Heart right ventricle (tissue), 16 donors: ENCODE data around the gene C5orf46. TPM values are rescaled to one million over a fixed set of nuclear protein-coding genes. Genes with fewer than 3 reads are reported as not detected.
"Not testable (repeated sequence)": the region's sequence is repeated elsewhere in the genome, so short reads cannot be mapped to it uniquely, and the experiment has no call there.

Source experiments
- ATAC-seq, 8 donors: fragments of 200-7000 bp; cut with Tn5 transposase; one replicate each; pipeline ENCODE4 v1.9.1; 2020; ENCODE audit warnings: mild to moderate bottlenecking in 8 of 8, moderate library complexity in 8 of 8, moderate number of reproducible peaks in 1 of 8
- DNase-seq, 2 donors: peaks; one replicate each; pipeline ENCODE4 v3.0.0-alpha.2; 2020
- H3K27ac ChIP-seq, 10 donors: fragments of 200-600 bp; sonication (generic) in 2 of 10; one replicate each; pipeline versions ENCODE4 v1.5.0 to v1.8.0; 2020 to 2022; ENCODE audit warnings: mild to moderate bottlenecking in 3 of 10
- H3K27me3 ChIP-seq, 7 donors: fragments of 200-600 bp; one replicate each; pipeline ENCODE4 v1.8.0; 2021 to 2022; ENCODE audit warnings: mild to moderate bottlenecking in 2 of 7
- H3K36me3 ChIP-seq, 9 donors: fragments of 200-600 bp; sonication (generic) in 1 of 9; one replicate each; pipeline versions ENCODE4 v1.5.0 to v1.8.0; 2020 to 2022; ENCODE audit warnings: mild to moderate bottlenecking in 2 of 9
- H3K4me1 ChIP-seq, 9 donors: fragments of 200-600 bp; sonication (generic) in 1 of 9; one replicate each; pipeline versions ENCODE4 v1.5.0 to v1.8.0; 2020 to 2022; ENCODE audit warnings: mild to moderate bottlenecking in 4 of 9
- H3K4me3 ChIP-seq, 10 donors: fragments of 200-600 bp; sonication (generic) in 2 of 10; one replicate each; pipeline versions ENCODE4 v1.5.0 to v1.8.0; 2020 to 2022; ENCODE audit warnings: mild to moderate bottlenecking in 7 of 10, moderate library complexity in 2 of 10
- H3K9me3 ChIP-seq, 11 donors: fragments of 200-600 bp in 10 of 11; sonication (generic) in 2 of 11; one replicate each; pipeline versions ENCODE4 v1.5.0 to v1.8.0; 2013 to 2022; ENCODE audit warnings: mild to moderate bottlenecking in 2 of 11, control low read depth in 1 of 11, moderate library complexity in 1 of 11
- WGBS, 2 donors: extraction: QIAGEN DNeasy Blood & Tissue Kit; methylation state at CpG; one replicate each; pipeline ENCODE4 v1.1.7; 2013; ENCODE audit warnings: inconsistent platforms in 1 of 2; 5-methylcytosine and 5-hydroxymethylcytosine counted together
- intact Hi-C, 10 donors: fragments of 100-400 bp; cut with DNase I; formaldehyde crosslinking; loops; one replicate each; pipeline versions ENCODE4 v1.11.1 to v1.14.2; 2022
- polyA plus RNA-seq, 2 donors: library from polyadenylated mRNA; stranded (reverse); fragments of 200-250 nt; gene quantifications; one replicate each; pipeline ENCODE4 v1.2.3, GENCODE V29; 2013
- total RNA-seq, 10 donors: library from RNA; stranded (reverse); fragmentation: NEBNext Ultra II Directional in 3 of 10; extraction: Animal tissue kit (Norgen Biotek cat#: 25700) in 3 of 10; gene quantifications; one replicate each; pipeline versions ENCODE4 v1.2.1 to v1.2.4, GENCODE V29; 2021 to 2023
- TF ChIP-seq, protein P1 (sequence below), 9 donors: fragments of 200-600 bp; sonication (generic) in 2 of 9; IDR thresholded peaks; one replicate each; pipeline versions ENCODE4 v1.5.0 to v1.8.0; 2021 to 2022; ENCODE audit warnings: antibody characterized with exemption in 9 of 9, mild to moderate bottlenecking in 5 of 9, moderate library complexity in 1 of 9
- donor health status: Arrhythmogenic right ventricular cardiomyopathy.
- donor health status: ischemic (EF 13 %, LVEDD 7.1; RV severe dilation, severe dysfunction).
- donor health status: healthy with polysubstance abuse.
- donor health status: DM: no; HTN: yes; CAD: no.
- donor health status: DM: no; HTN: no; CAD: no.
- donor health status: ischemic (EF 25% LVEDD 6.9; RV normal size, moderate dysfunction).
- donor health status: ischemic (EF 25% LVEDD 5.7; RV mildly dilated, moderate dysfunction).
- donor health status: healthy.
- donor health status: DM: yes; HTN: yes; CAD: no.
- donor health status: Ischemic cardiomyopathy.
- donor health status: ischemic (EF 35%, LVEDD 5.7; RV mildly dilated, moderate dysfunction).
- donor health status: nonischemic (EF 11% LVEDD 7.7; RV severe dilation, severe dysfunction).
- donor health status: DM: yes; HTN: yes; CAD: no.
- donor health status: PGD.
- donor health status: ischemic (EF 29% LVEDD 5.4; RV normal size, mild dysfunction).
- donor health status: nonischemic (EF 23%, LVEDD 6.1; RV moderate dilation, normal function).

Gene C5orf46
- total and polyA plus RNA-seq, 12 donors = 2.3 to 20.6 (median 5.0) TPM; not detected in 1

DNA sequence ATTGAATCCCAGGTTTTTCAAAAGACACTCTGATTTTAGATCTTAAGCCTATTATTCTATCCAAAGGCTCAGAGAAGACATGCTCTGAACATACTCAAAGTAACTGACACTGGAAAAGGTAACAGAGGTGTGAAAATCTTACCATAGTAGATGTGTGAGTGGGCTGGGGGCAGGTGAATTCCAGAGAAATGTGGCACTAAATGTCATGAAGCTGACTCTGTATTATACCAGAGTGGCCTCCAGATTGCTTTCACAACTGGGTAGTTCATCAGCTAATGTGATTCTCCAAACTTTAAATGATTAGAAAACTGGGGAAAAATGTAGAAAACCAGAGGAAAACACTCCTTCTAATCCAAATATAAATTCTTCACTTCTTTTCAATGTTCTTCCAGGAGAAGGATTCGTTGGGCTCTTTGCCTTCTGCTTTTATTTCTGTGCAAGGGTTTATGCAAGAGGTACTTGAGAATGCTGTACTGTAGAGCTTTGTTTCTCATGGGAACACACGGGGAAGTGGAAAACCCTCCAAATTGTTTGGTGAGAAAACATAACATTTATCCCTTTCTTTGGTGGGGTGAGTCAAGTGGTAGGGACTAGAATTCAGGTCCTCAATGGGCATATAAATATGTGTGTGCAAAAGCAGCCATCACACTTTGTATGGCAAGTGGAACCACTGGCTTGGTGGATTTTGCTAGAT is 28.1 kb downstream of the C5orf46 start, which contains the start of gene SCGB3A2:
Gene SCGB3A2 (plus strand): TSS at position 646 of the 694 bp plus-strand sequence. CDS start 93 bp downstream, outside the sequence.
- intact Hi-C loops = no loop called here
- peaks cover 0 to 10% (median 2%) of the 10 kb centered on the region in 9 donors for H3K4me1 ChIP-seq
- H3K4me3 ChIP-seq = no peak within 1 kb of the TSS
- DNase-seq (no peak), ATAC-seq (no peak)
- H3K9me3 ChIP-seq = no peaks in the 10 kb centered on the region
- peaks cover 0 to 3% (median 0%) of the 10 kb centered on the region in 7 donors for H3K27me3 ChIP-seq
- H3K36me3 ChIP-seq = no peaks in the 10 kb centered on the region
- TF ChIP-seq, protein P1, sequence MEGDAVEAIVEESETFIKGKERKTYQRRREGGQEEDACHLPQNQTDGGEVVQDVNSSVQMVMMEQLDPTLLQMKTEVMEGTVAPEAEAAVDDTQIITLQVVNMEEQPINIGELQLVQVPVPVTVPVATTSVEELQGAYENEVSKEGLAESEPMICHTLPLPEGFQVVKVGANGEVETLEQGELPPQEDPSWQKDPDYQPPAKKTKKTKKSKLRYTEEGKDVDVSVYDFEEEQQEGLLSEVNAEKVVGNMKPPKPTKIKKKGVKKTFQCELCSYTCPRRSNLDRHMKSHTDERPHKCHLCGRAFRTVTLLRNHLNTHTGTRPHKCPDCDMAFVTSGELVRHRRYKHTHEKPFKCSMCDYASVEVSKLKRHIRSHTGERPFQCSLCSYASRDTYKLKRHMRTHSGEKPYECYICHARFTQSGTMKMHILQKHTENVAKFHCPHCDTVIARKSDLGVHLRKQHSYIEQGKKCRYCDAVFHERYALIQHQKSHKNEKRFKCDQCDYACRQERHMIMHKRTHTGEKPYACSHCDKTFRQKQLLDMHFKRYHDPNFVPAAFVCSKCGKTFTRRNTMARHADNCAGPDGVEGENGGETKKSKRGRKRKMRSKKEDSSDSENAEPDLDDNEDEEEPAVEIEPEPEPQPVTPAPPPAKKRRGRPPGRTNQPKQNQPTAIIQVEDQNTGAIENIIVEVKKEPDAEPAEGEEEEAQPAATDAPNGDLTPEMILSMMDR (IDR thresholded peaks at IDR 0.05) = no peak
- WGBS, 2 donors = 61 to 64% methylated on average over 2 of the region's 2 CpGs
- no peak within 1 kb of the TSS for H3K27ac ChIP-seq

DNA sequence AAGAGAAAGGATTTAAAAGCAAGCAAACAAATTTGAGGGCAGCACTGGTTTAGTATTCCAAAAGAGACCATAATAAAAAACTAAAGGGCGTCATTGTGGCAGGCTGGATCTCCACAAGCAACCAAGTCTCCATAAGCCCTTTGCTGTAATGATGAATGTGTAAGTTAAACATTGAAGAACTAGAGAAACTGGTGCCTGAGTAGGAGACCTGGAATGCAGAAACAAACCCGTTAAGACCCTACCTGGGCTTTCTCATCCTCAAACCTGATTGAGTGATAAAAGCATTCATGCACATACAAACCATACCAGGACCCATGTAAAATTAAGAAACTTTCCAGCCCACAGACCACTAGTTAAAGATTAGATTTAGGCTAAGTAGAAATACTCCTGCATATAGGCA is 29.7 kb downstream of the C5orf46 start:
- no peaks in the 10 kb centered on the region for H3K9me3 ChIP-seq
- no peaks in the 10 kb centered on the region for H3K36me3 ChIP-seq
- intact Hi-C loops = no loop called here
- TF ChIP-seq, protein P1 (IDR thresholded peaks at IDR 0.05) = no peak
- no peaks in the 10 kb centered on the region for H3K4me1 ChIP-seq
- no peak overlapping the region for H3K4me3 ChIP-seq
- H3K27ac ChIP-seq = no peak overlapping the region
- 79 to 80% methylated on average over 2 of the region's 2 CpGs for WGBS, 2 donors
- peaks cover 0 to 3% (median 0%) of the 10 kb centered on the region in 7 donors for H3K27me3 ChIP-seq
- no peak for ATAC-seq
- DNase-seq = no peak

DNA sequence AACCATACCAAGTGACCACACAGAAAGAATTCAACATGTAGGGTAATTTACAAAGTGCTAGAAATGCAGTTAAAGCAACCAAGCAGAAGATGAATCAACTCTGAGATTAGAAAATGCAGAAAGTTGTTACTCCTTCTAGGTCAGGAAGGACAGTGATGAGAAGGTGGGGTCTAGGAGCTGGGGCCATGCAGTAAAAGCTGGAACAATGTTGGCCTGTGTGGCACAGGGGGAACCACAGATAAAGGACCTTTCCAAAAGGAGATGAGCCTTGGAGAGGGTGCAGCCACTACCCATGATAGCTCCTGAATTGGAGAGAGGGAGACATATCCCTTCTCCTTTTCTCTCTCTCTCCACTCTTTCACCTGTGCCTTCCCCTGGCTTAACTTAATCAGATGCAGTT is 30.2 kb downstream of the C5orf46 start:
- intact Hi-C loops = no loop called here
- H3K9me3 ChIP-seq = no peaks in the 10 kb centered on the region
- H3K36me3 ChIP-seq = no peaks in the 10 kb centered on the region
- DNase-seq (no peak), ATAC-seq (no peak)
- no peaks in the 10 kb centered on the region for H3K4me1 ChIP-seq
- TF ChIP-seq, protein P1 (IDR thresholded peaks at IDR 0.05) = no peak
- H3K27me3 ChIP-seq = peaks cover 0 to 3% (median 0%) of the 10 kb centered on the region in 7 donors
- no peak overlapping the region for H3K27ac ChIP-seq
- no peak overlapping the region for H3K4me3 ChIP-seq

DNA sequence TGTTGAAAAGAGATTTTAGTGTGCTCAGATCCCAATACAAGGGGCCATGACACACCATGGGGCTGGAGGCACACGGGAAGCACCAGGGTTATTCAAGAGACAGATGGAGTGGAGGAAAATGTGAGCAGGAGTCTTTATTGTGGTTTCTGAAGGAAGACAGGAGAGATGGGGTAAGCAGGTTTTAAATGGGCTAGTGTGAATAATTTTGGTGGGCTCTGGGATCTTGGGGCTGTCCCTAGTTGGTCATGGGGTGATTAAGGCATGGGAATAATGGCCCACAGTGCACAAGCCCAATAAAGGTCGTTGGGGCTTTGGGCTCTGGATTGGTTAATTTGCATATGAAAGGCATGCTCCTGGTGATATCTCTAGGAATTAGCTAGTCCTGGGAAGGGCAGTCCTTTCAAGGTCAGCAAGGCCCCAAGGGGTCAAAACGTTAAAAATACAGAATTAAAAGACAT is 31.4 kb downstream of the C5orf46 start:
- H3K36me3 ChIP-seq = no peaks in the 10 kb centered on the region
- no peak overlapping the region for H3K4me3 ChIP-seq
- ATAC-seq (no peak), DNase-seq (no peak)
- H3K27me3 ChIP-seq = peaks cover 0 to 3% (median 0%) of the 10 kb centered on the region in 7 donors
- H3K27ac ChIP-seq = no peak overlapping the region
- 39 to 52% methylated on average over 3 of the region's 3 CpGs for WGBS, 2 donors
- intact Hi-C loops = no loop called here
- H3K9me3 ChIP-seq = no peaks in the 10 kb centered on the region
- TF ChIP-seq, protein P1 (IDR thresholded peaks at IDR 0.05) = no peak
- no peaks in the 10 kb centered on the region for H3K4me1 ChIP-seq

DNA sequence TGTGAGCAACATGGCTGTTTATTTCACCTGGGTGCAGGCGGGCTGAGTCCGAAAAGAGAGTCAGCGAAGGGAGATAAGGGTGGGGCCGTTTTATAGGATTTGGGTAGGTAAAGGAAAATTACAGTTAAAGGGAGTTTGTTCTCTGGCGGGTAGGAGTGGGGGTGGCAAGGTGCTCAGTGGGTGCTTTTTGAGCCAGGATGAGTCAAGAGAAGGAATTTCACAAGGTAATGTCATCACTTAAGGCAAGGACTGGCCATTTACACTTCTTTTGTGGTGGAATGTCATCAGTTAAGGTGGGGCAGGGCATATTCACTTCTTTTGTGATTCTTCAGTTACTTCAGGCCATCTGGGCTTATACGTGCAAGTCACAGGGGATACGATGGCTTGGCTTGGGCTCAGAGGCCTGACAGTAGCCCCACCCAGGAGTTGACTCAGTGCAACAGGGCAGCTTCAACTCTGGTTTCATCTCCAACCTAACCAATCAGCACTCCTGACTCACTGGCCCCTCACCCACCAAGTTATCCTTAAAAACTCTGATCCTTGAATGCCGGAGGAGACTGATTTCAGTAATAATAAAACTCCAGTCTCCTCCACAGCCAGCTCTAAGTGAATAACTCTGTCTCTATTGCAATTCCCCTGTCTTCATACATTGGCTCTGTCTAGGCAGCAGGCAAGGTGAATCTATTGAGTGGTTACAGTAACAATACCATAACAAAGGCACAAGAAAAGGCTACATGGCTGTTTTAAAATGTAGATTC is 32.0 kb downstream of the C5orf46 start:
- intact Hi-C loops, H3K36me3 ChIP-seq, H3K27me3 ChIP-seq, ATAC-seq, H3K4me3 ChIP-seq, H3K4me1 ChIP-seq, H3K27ac ChIP-seq, DNase-seq, H3K9me3 ChIP-seq: not testable (repeated sequence)
- 80 to 82% methylated on average over 5 of the region's 8 CpGs for WGBS, 2 donors

DNA sequence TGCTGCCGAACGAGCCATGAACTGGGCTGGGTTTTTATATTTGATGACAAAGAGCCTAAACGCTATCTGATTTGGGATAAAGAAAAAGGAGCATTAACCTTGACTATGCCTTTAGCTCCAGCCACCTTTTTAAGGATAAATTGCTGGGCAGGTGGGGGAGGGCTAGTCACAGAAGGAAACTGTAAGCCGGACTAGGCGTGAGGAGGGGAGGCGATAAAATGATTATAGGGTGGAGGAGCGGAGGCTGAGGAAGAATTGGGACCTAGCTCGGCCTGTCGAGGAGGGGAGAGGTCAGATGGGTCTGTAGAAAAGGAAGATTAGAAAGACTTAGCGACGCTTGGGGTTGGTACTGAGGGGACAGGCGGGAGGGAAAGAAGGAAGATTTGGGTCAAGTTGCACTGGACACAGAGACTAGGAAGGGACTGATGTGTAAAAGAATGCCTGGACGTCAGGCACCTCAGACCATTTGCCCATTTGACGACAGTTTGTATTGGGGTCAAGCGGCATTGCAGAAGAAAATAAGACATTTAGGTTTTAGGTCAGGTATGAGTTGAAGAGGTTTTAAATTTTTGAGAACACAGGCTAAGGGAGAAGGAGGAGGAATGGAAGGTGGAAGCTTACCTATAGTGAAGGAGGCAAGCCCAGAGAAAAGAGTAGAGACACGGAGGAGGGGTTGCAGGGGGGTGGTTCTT is 33.4 kb downstream of the C5orf46 start:
- H3K9me3 ChIP-seq, H3K4me3 ChIP-seq, H3K36me3 ChIP-seq, H3K27ac ChIP-seq, H3K27me3 ChIP-seq, intact Hi-C loops, DNase-seq, H3K4me1 ChIP-seq, ATAC-seq: not testable (repeated sequence)
- WGBS, 2 donors = 84 to 89% methylated on average over 16 of the region's 16 CpGs
